ENCODE results near the gene TCF21. TPM values are rescaled to one million over a fixed set of nuclear protein-coding genes. Genes with fewer than 3 reads are reported as not detected.

The TCF21 gene
- total RNA-seq, result 35.1 and 65.0 TPM in 2 replicates

DNA sequence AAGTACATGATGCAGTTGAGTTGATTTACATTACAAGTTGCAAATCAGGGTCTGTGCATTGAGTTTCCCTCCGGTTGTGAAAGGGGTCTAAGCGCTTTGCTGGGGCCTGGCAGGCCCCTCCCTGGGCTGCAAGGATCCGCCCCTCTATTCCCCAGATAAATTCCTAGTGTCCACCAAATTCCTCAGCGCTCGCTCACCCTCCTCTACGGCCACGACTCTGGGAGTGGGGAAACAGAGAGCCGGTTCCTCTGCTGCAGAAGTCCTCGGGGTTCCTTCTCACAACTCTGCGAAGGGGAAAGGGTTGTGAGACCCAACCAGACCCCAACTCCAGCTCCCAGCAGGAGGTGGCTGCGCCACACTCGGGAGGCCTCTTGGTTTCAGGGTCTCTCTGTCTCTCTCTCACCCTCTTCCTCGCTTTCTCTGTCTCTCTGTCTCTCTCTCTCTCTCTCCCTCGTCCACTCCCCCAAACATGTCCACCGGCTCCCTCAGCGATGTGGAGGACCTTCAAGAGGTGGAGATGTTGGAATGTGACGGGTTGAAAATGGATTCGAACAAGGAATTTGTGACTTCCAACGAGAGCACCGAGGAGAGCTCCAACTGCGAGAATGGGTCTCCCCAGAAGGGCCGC, at the start of gene TCF21:
Gene TCF21 (plus strand): TSS at position 185 of the 628 bp plus-strand sequence. CDS start 285 bp downstream, at position 470.

Other genes with a start within 250 kb of the TCF21 start
- 23.7 and 24.1 TPM in 2 replicates for gene TBPL1, start 64.1 kb downstream of the TCF21 start, total RNA-seq
- 12.2 and 21.3 TPM in 2 replicates for gene SLC2A12, start 163.5 kb downstream of the TCF21 start, total RNA-seq